Measurements from ENCODE around the gene RAP1GDS1. TPM values are rescaled to one million over a fixed set of nuclear protein-coding genes. Genes with fewer than 3 reads are reported as not detected.
"Not testable (repeated sequence)": the region's sequence is repeated elsewhere in the genome, so short reads cannot be mapped to it uniquely, and the experiment has no call there.

RAP1GDS1 gene
- total RNA-seq, 2 experiments from 2014 or later, result 58.2 to 64.5 TPM

- DNase-seq, result no peak
- Mint-ChIP-seq H3K27ac (no peak overlapping the region), H3K4me1 (no peaks in the 10 kb centered on the region), H3K9me3 (no peaks in the 10 kb centered on the region), H3K4me3 (no peak overlapping the region), H3K27me3 (no peaks in the 10 kb centered on the region), H3K36me3 (peaks cover 37% of the 10 kb centered on the region)
- no peak for ATAC-seq (ENCODE audit: low read depth)
- POLR2A ChIA-PET, result interaction anchor here (0.7 kb wide), 1 partner anchor 52 kb away, joined by 3 read pairs; no protein-coding TSS in a partner anchor
Observed at GRCh38 chr4:98433691-98434090, 172.5 kb downstream of the RAP1GDS1 start.

GRCh38 chr4:98434816-98435215 lies 173.6 kb downstream of the RAP1GDS1 start:
- Mint-ChIP-seq H3K4me1 (peaks cover 4% of the 10 kb centered on the region), H3K9me3 (no peaks in the 10 kb centered on the region), H3K36me3 (peaks cover 48% of the 10 kb centered on the region), H3K27ac (no peak overlapping the region), H3K27me3 (no peaks in the 10 kb centered on the region), H3K4me3 (no peak overlapping the region)
- DNase-seq, result no peak
- POLR2A ChIA-PET, result no interaction called here
- no peak for ATAC-seq (ENCODE audit: low read depth)

- DNase-seq, result no peak
- ATAC-seq (ENCODE audit: low read depth), result no peak
- no peak overlapping the region for H3K27ac Mint-ChIP-seq
- H3K9me3 Mint-ChIP-seq, result no peaks in the 10 kb centered on the region
- H3K4me3 Mint-ChIP-seq, result no peak overlapping the region
- H3K4me1 Mint-ChIP-seq, result peaks cover 38% of the 10 kb centered on the region
- POLR2A ChIA-PET, result no interaction called here
- H3K36me3 Mint-ChIP-seq, result peaks cover 45% of the 10 kb centered on the region
- H3K27me3 Mint-ChIP-seq, result no peaks in the 10 kb centered on the region
Observed at GRCh38 chr4:98444371-98444770, 183.2 kb downstream of the RAP1GDS1 start.

- DNase-seq (peak; percentile 67), ATAC-seq (ENCODE audit: low read depth) (peak; percentile 85)
- Mint-ChIP-seq H3K27ac (peak overlapping the region; percentile 95), H3K9me3 (no peaks in the 10 kb centered on the region), H3K27me3 (no peaks in the 10 kb centered on the region), H3K4me3 (peak overlapping the region; percentile 67), H3K36me3 (peaks cover 31% of the 10 kb centered on the region), H3K4me1 (peaks cover 37% of the 10 kb centered on the region)
- POLR2A ChIA-PET, result interaction anchor here (0.7 to 4.7 kb wide), 5 partner anchors 20 to 303 kb away, joined by 3 to 27 read pairs (median 3); partner anchors contain the start of genes RAP1GDS1 and STPG2
Observed at GRCh38 chr4:98446499-98447375, 185.6 kb downstream of the RAP1GDS1 start.

- ATAC-seq (ENCODE audit: low read depth) (no peak), DNase-seq (no peak)
- POLR2A ChIA-PET, result interaction anchor here (0.7 to 4.7 kb wide), 5 partner anchors 11 to 304 kb away, joined by 3 to 27 read pairs (median 3); partner anchors contain the start of genes RAP1GDS1 and STPG2
- peaks cover 2% of the 10 kb centered on the region for H3K9me3 Mint-ChIP-seq
- H3K36me3 Mint-ChIP-seq, result peaks cover 26% of the 10 kb centered on the region
- H3K4me1 Mint-ChIP-seq, result peaks cover 37% of the 10 kb centered on the region
- H3K27me3 Mint-ChIP-seq, result no peaks in the 10 kb centered on the region
- H3K27ac Mint-ChIP-seq, result peak overlapping the region; percentile 95
- peak overlapping the region; percentile 67 for H3K4me3 Mint-ChIP-seq
Observed at GRCh38 chr4:98447648-98448047, 186.5 kb downstream of the RAP1GDS1 start.

- peaks cover 39% of the 10 kb centered on the region for H3K4me1 Mint-ChIP-seq
- ATAC-seq (ENCODE audit: low read depth), result peak; percentile 52
Observed at GRCh38 chr4:98448908-98449307, 187.7 kb downstream of the RAP1GDS1 start.

GRCh38 chr4:98452091-98452490 lies 190.9 kb downstream of the RAP1GDS1 start:
- Mint-ChIP-seq H3K36me3 (peaks cover 24% of the 10 kb centered on the region), H3K4me3 (no peak overlapping the region), H3K27ac (no peak overlapping the region), H3K4me1 (peaks cover 30% of the 10 kb centered on the region), H3K9me3 (peaks cover 11% of the 10 kb centered on the region), H3K27me3 (no peaks in the 10 kb centered on the region)
- DNase-seq, result no peak
- ATAC-seq (ENCODE audit: low read depth), result no peak
- POLR2A ChIA-PET, result no interaction called here

More at GRCh38 chr4:98448908-98449307, 187.7 kb downstream of the RAP1GDS1 start:
- no peaks in the 10 kb centered on the region for H3K27me3 Mint-ChIP-seq
- POLR2A ChIA-PET, result interaction anchor here (1.0 to 4.7 kb wide), 3 partner anchors 10 to 188 kb away, joined by 3 to 27 read pairs (median 3); partner anchors contain the start of gene RAP1GDS1
- H3K4me3 Mint-ChIP-seq, result peak overlapping the region; percentile 34
- no peak for DNase-seq
- peak overlapping the region; percentile 28 for H3K27ac Mint-ChIP-seq
- H3K9me3 Mint-ChIP-seq, result peaks cover 7% of the 10 kb centered on the region
- peaks cover 28% of the 10 kb centered on the region for H3K36me3 Mint-ChIP-seq

- H3K27ac Mint-ChIP-seq; DNase-seq; H3K4me3 Mint-ChIP-seq; H3K27me3 Mint-ChIP-seq; H3K4me1 Mint-ChIP-seq; ATAC-seq (ENCODE audit: low read depth): not testable (repeated sequence)
- Mint-ChIP-seq H3K36me3 (peaks cover 28% of the 10 kb centered on the region), H3K9me3 (peaks cover 20% of the 10 kb centered on the region)
- POLR2A ChIA-PET, result interaction anchor here (0.7 kb wide), 1 partner anchor 85 kb away, joined by 4 read pairs; no protein-coding TSS in a partner anchor
Observed at GRCh38 chr4:98457422-98457821, 196.2 kb downstream of the RAP1GDS1 start.

GRCh38 chr4:98461121-98461865 lies 200.1 kb downstream of the RAP1GDS1 start:
- Mint-ChIP-seq H3K36me3 (peaks cover 10% of the 10 kb centered on the region), H3K9me3 (peaks cover 12% of the 10 kb centered on the region)
- H3K27ac Mint-ChIP-seq; H3K4me3 Mint-ChIP-seq; ATAC-seq (ENCODE audit: low read depth); H3K27me3 Mint-ChIP-seq; DNase-seq; H3K4me1 Mint-ChIP-seq; POLR2A ChIA-PET: not testable (repeated sequence)

GRCh38 chr4:98462487-98462886 lies 201.3 kb downstream of the RAP1GDS1 start:
- POLR2A ChIA-PET, result no interaction called here
- Mint-ChIP-seq H3K4me1 (peaks cover 10% of the 10 kb centered on the region), H3K27ac (no peak overlapping the region), H3K9me3 (peaks cover 10% of the 10 kb centered on the region), H3K4me3 (no peak overlapping the region), H3K36me3 (peaks cover 8% of the 10 kb centered on the region), H3K27me3 (no peaks in the 10 kb centered on the region)
- no peak for DNase-seq
- no peak for ATAC-seq (ENCODE audit: low read depth)

- H3K36me3 Mint-ChIP-seq, result peaks cover 21% of the 10 kb centered on the region
- H3K4me1 Mint-ChIP-seq, result peaks cover 31% of the 10 kb centered on the region
- no peak overlapping the region for H3K4me3 Mint-ChIP-seq
- H3K9me3 Mint-ChIP-seq, result peaks cover 4% of the 10 kb centered on the region
- H3K27me3 Mint-ChIP-seq, result peaks cover 3% of the 10 kb centered on the region
- POLR2A ChIA-PET, result interaction anchor here (0.8 to 1.0 kb wide), 3 partner anchors 191 to 342 kb away, joined by 3 read pairs; partner anchors contain the start of gene TSPAN5
- no peak for ATAC-seq (ENCODE audit: low read depth)
- DNase-seq, result no peak
- H3K27ac Mint-ChIP-seq, result no peak overlapping the region
Observed at GRCh38 chr4:98466868-98467599, 205.8 kb downstream of the RAP1GDS1 start.

GRCh38 chr4:98467627-98468072 lies 206.5 kb downstream of the RAP1GDS1 start:
- Mint-ChIP-seq H3K27me3 (peaks cover 3% of the 10 kb centered on the region), H3K9me3 (peaks cover 3% of the 10 kb centered on the region), H3K4me3 (peak overlapping the region; percentile 65), H3K27ac (peak overlapping the region; percentile 15), H3K36me3 (peaks cover 27% of the 10 kb centered on the region), H3K4me1 (peaks cover 31% of the 10 kb centered on the region)
- ATAC-seq (ENCODE audit: low read depth) (peak; percentile 92), DNase-seq (peak; percentile 45)
- POLR2A ChIA-PET, result interaction anchor here (0.6 to 1.0 kb wide), 4 partner anchors 12 to 341 kb away, joined by 3 read pairs; partner anchors contain the start of gene TSPAN5
